ENCODE data around the gene TMEM254. TPM values are rescaled to one million over a fixed set of nuclear protein-coding genes. Genes with fewer than 3 reads are reported as not detected.
"Not testable (repeated sequence)": the region's sequence is repeated elsewhere in the genome, so short reads cannot be mapped to it uniquely, and the experiment has no call there.

TMEM254 gene
- total RNA-seq, 2 experiments from 2014 or later = 13.6 to 20.4 TPM

DNA sequence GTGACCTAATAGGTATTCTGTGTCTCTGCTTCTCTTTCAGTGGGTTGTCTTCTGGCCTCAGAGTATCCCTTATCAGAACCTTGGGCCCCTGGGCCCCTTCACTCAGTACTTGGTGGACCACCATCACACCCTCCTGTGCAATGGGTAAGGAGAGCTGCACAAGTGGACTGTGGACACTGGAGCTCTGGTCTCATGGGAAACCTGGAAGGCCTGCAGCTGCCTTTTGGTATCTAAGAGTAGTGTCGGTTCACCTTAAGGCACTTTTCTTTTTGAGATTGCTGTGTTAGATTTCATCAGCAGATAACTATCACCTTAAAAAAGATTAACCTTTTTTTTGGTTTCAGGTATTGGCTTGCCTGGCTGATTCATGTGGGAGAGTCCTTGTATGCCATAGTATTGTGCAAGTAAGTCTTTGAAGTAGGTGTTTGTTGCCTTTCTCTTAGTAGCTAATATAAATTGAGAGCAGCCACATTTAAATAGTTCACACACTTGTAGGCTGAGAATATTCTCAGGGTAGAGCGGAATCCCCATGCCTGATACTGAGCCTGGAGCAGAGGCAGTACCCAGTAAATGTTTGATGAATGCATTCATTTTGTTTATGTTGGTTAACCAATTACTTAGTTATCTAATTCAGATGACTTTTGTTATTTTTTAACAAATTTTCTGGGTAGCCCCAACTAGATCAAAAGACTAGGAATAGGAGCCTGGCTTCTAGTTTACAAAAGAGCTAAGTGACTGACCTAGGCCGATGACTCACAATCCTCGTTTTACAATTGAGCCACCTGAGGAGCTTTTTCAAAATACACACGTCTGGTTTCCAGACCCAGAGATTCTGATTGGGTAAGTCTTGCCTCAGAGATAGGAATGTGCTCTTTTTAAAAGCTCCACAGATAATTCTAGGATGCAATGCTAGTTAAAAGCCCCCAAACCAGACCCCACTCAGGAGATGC is 3.6 kb downstream of the TMEM254 start:
- no peak for DNase-seq
- Mint-ChIP-seq H3K9me3 (no peaks in the 10 kb centered on the region), H3K4me1 (peaks cover 25% of the 10 kb centered on the region), H3K36me3 (ENCODE audit: low read depth) (no peaks in the 10 kb centered on the region), H3K27ac (no peak overlapping the region), H3K27me3 (no peaks in the 10 kb centered on the region), H3K4me3 (no peak overlapping the region)
- ChIA-PET CTCF (interaction anchor here (1.7 kb wide), 1 partner anchor 22 kb away, joined by 5 read pairs; no protein-coding TSS in a partner anchor), POLR2A (no interaction called here)

DNA sequence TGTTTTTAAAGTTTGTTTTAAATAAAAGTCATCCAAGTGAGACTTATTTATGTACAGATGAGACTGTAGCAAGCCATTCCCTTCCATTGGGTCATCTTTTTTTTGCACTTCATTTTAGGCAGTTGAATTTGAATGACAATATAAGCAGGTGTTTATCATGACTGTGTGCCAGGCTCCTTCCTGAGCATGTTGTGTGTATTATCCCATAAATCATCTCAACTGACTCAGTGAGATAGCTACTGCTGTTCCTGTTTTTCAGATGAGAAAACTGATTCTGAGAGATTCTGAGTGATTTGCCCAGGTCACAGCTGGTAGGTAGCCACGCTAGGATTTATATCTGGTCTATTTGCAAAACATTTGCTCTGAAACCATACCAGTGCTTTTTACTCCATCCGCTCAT is 11.7 kb downstream of the TMEM254 start:
- Mint-ChIP-seq H3K27me3 (no peaks in the 10 kb centered on the region), H3K9me3 (no peaks in the 10 kb centered on the region), H3K4me3 (no peak overlapping the region), H3K27ac (no peak overlapping the region), H3K4me1 (no peaks in the 10 kb centered on the region), H3K36me3 (ENCODE audit: low read depth) (no peaks in the 10 kb centered on the region)
- POLR2A ChIA-PET = no interaction called here
- no peak for DNase-seq
- CTCF ChIA-PET = no interaction called here

DNA sequence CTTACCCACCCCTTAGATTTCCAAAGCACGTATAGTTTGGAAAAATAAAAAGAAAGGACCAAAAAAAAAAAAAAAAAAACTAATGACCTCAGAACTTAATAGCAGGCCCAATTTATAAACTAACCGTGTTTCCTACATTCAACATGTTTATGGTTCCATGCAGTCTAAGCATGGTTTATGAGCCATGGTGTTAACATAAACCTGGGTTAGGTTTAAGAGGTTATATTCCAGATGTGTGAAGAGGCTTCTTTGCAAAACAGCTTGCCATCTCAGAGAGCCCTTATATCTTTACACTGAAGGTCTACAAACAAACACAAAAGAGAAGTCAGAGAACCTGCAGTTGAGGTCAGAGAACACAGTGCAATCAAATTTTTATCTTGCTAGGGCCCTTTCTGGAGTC is 15.8 kb downstream of the TMEM254 start:
- POLR2A ChIA-PET = no interaction called here
- no peak for DNase-seq
- no peaks in the 10 kb centered on the region for H3K27me3 Mint-ChIP-seq
- CTCF ChIA-PET = no interaction called here
- no peak overlapping the region for H3K4me3 Mint-ChIP-seq
- no peak overlapping the region for H3K27ac Mint-ChIP-seq
- H3K4me1 Mint-ChIP-seq = no peaks in the 10 kb centered on the region
- no peaks in the 10 kb centered on the region for H3K36me3 Mint-ChIP-seq (ENCODE audit: low read depth)
- H3K9me3 Mint-ChIP-seq = no peaks in the 10 kb centered on the region

DNA sequence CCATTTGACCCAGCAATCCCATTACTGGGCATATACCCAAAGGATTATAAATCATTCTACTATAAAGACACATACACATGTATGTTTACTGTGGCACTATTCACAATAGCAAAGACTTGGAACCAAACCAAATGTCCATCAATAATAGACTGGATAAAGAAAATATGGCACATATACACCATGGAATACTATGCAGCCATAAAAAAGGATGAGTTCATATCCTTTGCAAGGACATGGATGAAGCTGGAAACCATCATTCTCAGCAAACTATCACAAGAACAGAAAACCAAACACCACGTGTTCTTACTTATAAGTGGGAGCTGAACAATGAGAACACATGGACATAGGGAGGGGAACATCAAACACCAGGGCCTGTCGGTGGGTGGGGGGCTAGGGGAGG is 19.8 kb downstream of the TMEM254 start:
- DNase-seq; H3K4me3 Mint-ChIP-seq; H3K4me1 Mint-ChIP-seq; H3K36me3 Mint-ChIP-seq (ENCODE audit: low read depth); CTCF ChIA-PET; POLR2A ChIA-PET; H3K27me3 Mint-ChIP-seq; H3K9me3 Mint-ChIP-seq; H3K27ac Mint-ChIP-seq: not testable (repeated sequence)

DNA sequence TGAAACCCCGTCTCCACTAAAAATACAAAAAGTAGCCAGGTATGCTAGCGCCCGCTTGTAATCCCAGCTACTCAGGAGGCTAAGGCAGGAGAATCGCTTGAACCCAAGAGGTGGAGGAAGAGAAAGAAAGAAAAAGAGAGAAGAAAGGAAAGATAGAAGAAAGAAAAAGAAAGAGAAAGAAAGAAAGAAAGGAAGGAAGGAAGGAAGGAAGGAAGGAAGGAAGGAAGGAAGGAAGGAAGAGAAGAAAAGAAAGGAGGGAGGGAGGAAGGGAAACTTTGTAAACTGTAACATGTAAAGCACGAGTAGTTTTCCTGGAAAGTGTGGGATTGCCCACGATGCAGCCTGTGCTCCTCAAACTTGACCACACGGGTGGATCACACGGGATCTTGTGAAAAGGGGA is 20.8 kb downstream of the TMEM254 start:
- H3K27ac Mint-ChIP-seq; H3K36me3 Mint-ChIP-seq (ENCODE audit: low read depth); H3K4me3 Mint-ChIP-seq; H3K4me1 Mint-ChIP-seq; CTCF ChIA-PET; POLR2A ChIA-PET; H3K9me3 Mint-ChIP-seq; H3K27me3 Mint-ChIP-seq; DNase-seq: not testable (repeated sequence)

DNA sequence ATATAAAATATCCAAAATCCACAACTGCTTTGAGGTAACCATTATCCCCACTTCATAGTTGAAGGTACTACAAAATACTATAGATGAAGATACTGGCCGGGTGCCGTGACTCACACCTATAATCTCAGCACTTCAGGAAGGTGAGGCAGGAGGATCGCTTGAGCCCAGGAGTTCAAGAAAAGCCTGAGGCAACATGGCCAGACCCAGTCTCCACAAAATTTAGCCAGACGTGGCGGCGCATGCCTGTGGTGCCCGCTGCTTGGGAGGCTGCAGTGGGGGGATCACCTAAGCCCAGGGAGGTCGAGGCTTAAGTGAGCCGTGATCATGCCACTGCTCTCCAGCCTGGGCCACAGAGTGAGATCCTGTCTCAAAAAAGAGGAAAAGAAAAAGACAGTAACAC is 21.7 kb downstream of the TMEM254 start:
- POLR2A ChIA-PET = no interaction called here
- no peak for DNase-seq
- Mint-ChIP-seq H3K36me3 (ENCODE audit: low read depth) (no peaks in the 10 kb centered on the region), H3K4me3 (no peak overlapping the region), H3K9me3 (no peaks in the 10 kb centered on the region), H3K27me3 (peaks cover 1% of the 10 kb centered on the region), H3K27ac (no peak overlapping the region), H3K4me1 (peaks cover 4% of the 10 kb centered on the region)
- CTCF ChIA-PET = no interaction called here

DNA sequence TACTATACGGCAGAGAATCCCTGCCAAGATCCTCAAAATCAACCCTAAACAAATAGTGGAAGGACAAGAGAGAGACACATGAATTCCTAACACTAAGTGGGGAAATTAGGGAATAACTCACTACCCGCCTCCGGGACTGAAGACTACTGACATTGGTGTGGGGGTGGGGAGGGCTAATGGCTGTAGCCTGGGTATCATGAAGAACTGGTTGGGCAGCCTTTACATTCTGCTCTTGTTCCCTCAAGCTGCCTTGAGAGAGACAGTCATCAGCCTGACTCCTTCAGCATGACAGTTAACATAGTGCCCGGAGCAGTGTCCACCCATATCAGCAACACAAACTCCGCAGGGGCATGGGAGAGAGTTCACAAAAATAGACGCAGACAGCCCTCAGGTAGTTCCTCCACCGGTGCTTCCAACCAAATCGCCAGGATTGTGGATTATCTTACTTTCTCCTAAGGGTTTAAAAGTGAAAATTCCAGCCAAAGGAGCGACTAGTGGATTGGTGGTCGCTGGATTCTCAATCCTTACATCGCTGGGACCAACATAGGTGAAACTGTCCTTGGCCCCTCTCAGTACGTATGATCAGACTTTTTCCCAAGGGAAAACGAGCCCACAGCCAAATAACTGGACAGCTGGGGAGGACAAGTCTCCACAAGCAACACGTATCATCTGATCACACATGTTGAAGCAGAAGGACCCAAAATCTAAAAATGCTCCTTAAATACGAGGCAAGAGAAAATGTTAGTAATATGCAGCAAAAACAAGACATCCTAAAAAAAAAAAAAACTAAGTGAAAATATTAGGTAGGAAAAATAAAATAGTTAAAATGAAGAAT is 22.6 kb downstream of the TMEM254 start:
- ChIA-PET POLR2A (no interaction called here), CTCF (interaction anchor here (0.6 kb wide), 1 partner anchor 265 kb away, joined by 3 read pairs; no protein-coding TSS in a partner anchor)
- H3K27me3 Mint-ChIP-seq = peaks cover 1% of the 10 kb centered on the region
- H3K36me3 Mint-ChIP-seq (ENCODE audit: low read depth) = no peaks in the 10 kb centered on the region
- H3K9me3 Mint-ChIP-seq = no peaks in the 10 kb centered on the region
- no peak for DNase-seq
- H3K4me3 Mint-ChIP-seq = no peak overlapping the region
- H3K27ac Mint-ChIP-seq = no peak overlapping the region
- peaks cover 4% of the 10 kb centered on the region for H3K4me1 Mint-ChIP-seq

DNA sequence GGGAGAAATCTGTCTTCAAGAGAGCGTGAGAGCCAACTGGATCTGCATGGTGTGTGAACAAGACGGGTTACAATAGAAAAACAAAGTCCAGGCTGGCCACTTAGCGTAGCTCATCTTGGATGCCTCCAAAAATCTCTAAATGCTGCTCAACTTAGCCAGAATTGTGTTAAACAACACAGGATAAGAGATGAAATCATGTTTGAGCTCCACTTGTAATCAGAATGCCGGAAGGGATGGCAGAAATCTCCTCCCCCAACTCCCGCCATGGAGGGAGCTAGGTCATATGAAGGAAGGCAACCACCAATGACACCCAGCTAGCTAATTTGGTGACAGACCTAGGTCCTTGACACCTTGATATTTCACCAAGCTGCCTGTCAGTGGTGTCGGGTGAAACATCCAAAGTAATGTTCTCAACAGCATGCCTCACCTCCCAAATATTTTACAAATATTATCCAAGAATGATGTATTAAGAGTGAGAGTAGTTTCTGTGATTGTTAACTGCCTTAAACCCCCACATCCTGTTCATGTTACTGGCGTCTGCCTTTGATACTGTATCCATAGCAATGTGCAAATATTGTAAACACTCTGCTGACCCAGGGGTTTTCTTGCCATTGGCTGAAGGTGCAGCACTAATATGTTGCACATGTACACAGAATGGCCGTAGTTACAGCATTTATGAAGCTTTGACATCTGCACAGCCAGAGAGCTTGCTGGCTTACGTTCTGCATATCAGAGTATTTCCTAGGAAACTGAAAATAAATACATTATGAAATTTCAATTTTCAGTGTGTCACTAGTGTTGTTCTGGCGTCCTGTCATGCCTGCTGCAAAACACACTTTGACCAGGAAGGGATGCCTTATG is 25.8 kb downstream of the TMEM254 start:
- ChIA-PET POLR2A (no interaction called here), CTCF (interaction anchor here (0.9 to 1.2 kb wide), 2 partner anchors 18 to 22 kb away, joined by 4 to 5 read pairs; no protein-coding TSS in a partner anchor)
- DNase-seq = no peak
- H3K4me3 Mint-ChIP-seq = no peak overlapping the region
- H3K27me3 Mint-ChIP-seq = peaks cover 3% of the 10 kb centered on the region
- H3K9me3 Mint-ChIP-seq = peaks cover 11% of the 10 kb centered on the region
- H3K4me1 Mint-ChIP-seq = peaks cover 4% of the 10 kb centered on the region
- no peaks in the 10 kb centered on the region for H3K36me3 Mint-ChIP-seq (ENCODE audit: low read depth)
- H3K27ac Mint-ChIP-seq = no peak overlapping the region

DNA sequence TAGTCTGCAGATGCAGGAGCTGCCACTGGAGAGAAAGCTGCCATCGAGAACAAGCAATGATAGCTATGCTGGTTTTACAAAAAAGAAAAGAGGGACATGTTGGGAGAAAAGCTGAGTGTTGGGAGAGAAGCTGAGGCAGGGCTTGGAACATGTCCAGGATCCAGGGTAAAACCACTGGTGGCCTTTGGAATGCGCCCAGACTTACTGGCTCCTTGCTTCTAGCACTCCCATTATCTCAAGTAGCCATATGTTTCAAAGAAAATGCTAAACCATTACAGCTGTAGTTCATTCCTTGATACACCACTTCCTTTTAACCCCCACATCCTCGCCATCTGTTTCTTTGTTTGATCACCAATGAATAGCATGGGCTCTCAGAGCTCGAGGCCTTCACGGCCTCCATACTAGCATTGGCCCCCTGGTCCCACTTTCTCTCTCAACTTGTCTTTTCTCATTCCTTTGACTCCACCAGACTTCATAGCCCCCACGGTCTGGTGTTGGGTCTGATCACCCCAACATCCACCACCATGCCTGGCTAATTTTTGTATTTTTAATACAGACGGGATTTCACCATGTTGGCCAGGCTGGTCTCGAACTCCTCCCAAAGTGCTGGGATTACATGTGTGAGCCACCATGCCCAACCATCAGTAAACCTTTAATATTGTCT is 30.2 kb downstream of the TMEM254 start:
- no peak overlapping the region for H3K4me3 Mint-ChIP-seq
- peaks cover 18% of the 10 kb centered on the region for H3K9me3 Mint-ChIP-seq
- no peak for DNase-seq
- peaks cover 4% of the 10 kb centered on the region for H3K4me1 Mint-ChIP-seq
- no peak overlapping the region for H3K27ac Mint-ChIP-seq
- H3K36me3 Mint-ChIP-seq (ENCODE audit: low read depth) = no peaks in the 10 kb centered on the region
- POLR2A ChIA-PET = no interaction called here
- CTCF ChIA-PET = no interaction called here
- peaks cover 2% of the 10 kb centered on the region for H3K27me3 Mint-ChIP-seq

DNA sequence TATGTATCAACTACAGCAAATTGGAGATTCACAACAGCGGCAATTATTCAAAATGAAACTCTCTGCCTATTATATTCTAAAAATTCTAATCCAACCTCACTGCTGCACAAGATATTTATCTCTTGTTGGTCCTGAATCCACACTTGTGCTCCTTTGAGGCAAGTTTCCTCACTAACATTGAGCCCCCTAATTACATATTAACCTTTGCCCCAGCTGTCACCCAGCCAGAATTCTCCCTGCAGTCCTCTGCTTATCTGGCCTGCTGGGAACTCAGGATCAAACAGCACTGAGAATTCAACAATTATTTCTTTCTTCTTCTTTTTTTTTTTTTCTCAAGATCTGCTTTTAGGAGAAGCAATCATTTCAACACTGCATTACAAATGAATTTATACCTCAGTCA is 32.5 kb downstream of the TMEM254 start:
- H3K4me1 Mint-ChIP-seq = no peaks in the 10 kb centered on the region
- peaks cover 2% of the 10 kb centered on the region for H3K27me3 Mint-ChIP-seq
- no peaks in the 10 kb centered on the region for H3K36me3 Mint-ChIP-seq (ENCODE audit: low read depth)
- H3K9me3 Mint-ChIP-seq = peaks cover 18% of the 10 kb centered on the region
- POLR2A ChIA-PET = no interaction called here
- CTCF ChIA-PET = interaction anchor here (0.5 to 0.9 kb wide), 3 partner anchors 33 to 53 kb away, joined by 3 to 4 read pairs (median 3); no protein-coding TSS in a partner anchor
- no peak for DNase-seq
- no peak overlapping the region for H3K4me3 Mint-ChIP-seq
- H3K27ac Mint-ChIP-seq = no peak overlapping the region

DNA sequence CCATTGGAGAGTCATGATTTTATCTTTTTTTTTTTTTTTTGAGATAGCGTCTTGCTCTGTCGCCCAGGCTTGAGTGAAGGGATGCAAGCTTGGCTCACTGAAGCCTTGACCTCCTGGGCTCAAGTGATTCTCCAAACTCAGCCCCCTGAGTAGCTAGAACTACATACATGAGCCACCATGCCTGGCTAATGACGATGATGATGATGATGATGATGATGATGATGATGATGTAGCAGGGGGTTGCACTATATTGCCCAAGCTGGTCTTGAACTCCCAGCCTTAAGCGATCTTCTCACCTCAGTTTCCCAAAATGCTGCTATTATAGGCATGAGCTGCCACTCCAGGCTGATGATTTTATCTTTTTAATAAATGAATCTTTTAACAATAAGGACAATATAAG is 40.2 kb downstream of the TMEM254 start:
- Mint-ChIP-seq H3K4me1 (no peaks in the 10 kb centered on the region), H3K36me3 (ENCODE audit: low read depth) (no peaks in the 10 kb centered on the region), H3K27me3 (peaks cover 19% of the 10 kb centered on the region), H3K4me3 (no peak overlapping the region), H3K27ac (no peak overlapping the region), H3K9me3 (no peaks in the 10 kb centered on the region)
- ChIA-PET POLR2A (no interaction called here), CTCF (interaction anchor here (0.6 to 1.8 kb wide), 3 partner anchors 12 to 108 kb away, joined by 3 to 6 read pairs (median 4); no protein-coding TSS in a partner anchor)
- DNase-seq = no peak

DNA sequence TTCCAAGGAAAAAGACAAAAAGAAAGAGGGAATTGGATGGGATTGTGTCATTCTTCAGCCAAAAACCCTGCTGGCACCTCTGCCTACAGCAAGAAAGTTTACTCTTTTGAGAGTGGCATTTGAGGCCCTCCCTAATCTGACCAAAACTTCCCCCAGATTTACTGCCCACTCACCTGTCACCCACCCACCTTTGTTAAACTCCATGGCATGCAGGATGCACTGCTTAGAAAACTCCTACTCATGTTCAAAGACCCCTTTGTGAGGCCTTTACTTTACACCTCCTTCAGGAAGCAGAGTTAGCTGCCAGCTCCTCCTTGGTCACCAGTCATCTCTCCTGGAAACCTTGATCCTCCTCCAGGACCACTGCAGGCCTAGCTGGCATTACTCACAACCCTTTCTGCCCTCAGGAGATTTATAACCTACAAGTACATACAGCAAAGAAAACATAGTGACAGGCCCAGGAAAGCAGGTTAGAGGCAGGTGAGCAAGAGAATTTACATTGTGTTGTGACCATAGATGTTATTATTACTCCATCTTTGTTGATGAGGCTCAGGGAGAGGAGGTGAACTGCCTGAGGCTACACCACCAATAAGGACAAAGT is 43.7 kb downstream of the TMEM254 start:
- no peak overlapping the region for H3K4me3 Mint-ChIP-seq
- no peaks in the 10 kb centered on the region for H3K9me3 Mint-ChIP-seq
- H3K27me3 Mint-ChIP-seq = peaks cover 19% of the 10 kb centered on the region
- POLR2A ChIA-PET = no interaction called here
- H3K27ac Mint-ChIP-seq = no peak overlapping the region
- H3K4me1 Mint-ChIP-seq = no peaks in the 10 kb centered on the region
- no peak for DNase-seq
- CTCF ChIA-PET = interaction anchor here (1.1 kb wide), 1 partner anchor 18 kb away, joined by 4 read pairs; no protein-coding TSS in a partner anchor
- H3K36me3 Mint-ChIP-seq (ENCODE audit: low read depth) = no peaks in the 10 kb centered on the region
